ENCODE data around the gene ERMARD.

The ERMARD gene

GRCh38 chr6:169714595-169714994, 36.8 kb upstream of the ERMARD start:
- no peak overlapping the region for H3K23ac ChIP-seq (ENCODE audit: low read depth, low read length, poor library complexity)
- no peak overlapping the region for H2BK15ac ChIP-seq (ENCODE audit: low read length)
- H3K4me3 ChIP-seq (ENCODE audit: low read length in 2 of 2) = no peak overlapping the region
- no peak for DNase-seq (ENCODE audit: low spot score)
- H2BK5ac ChIP-seq (ENCODE audit: low read length) = no peak overlapping the region
- peaks cover 12 to 97% of the 10 kb centered on the region in 2 donors for H3K36me3 ChIP-seq (replicated peaks in 1 of 2; ENCODE audit: control insufficient read depth in 2 of 2, insufficient read depth in 2 of 2, low read length in 2 of 2)
- no peak overlapping the region for H3K4ac ChIP-seq (ENCODE audit: low read length)
- H2AK5ac ChIP-seq (ENCODE audit: low read depth, low read length) = no peak overlapping the region
- no peak overlapping the region for H2BK12ac ChIP-seq (ENCODE audit: low read length)
- no peak overlapping the region for H4K8ac ChIP-seq (ENCODE audit: low read depth, low read length)
- H4K91ac ChIP-seq (ENCODE audit: low read depth, low read length, poor library complexity) = no peak overlapping the region
- H3K79me1 ChIP-seq (ENCODE audit: low read depth, low read length) = peaks cover 4% of the 10 kb centered on the region
- no CpG with 5 or more reads among the region's 9 CpGs for WGBS, 2 donors (ENCODE audit: extremely low coverage in 2 of 2, insufficient read length in 2 of 2, insufficient replicate concordance in 1 of 2)
- H2AFZ ChIP-seq (ENCODE audit: low read length) = no peak overlapping the region
- H3K14ac ChIP-seq (ENCODE audit: low read length) = no peak overlapping the region
- no peak overlapping the region for H3K27ac ChIP-seq (replicated peaks; ENCODE audit: low read length)
- H3K4me1 ChIP-seq (ENCODE audit: control insufficient read depth in 2 of 2, insufficient read depth in 1 of 2, low read depth in 1 of 2, low read length in 2 of 2) = no peaks in the 10 kb centered on the region
- H3K4me2 ChIP-seq (ENCODE audit: insufficient read depth, low read length, poor library complexity, severe bottlenecking) = no peak overlapping the region
- H3K27me3 ChIP-seq (ENCODE audit: control insufficient read depth in 3 of 3, insufficient read depth in 3 of 3, low read depth in 1 of 3, low read length in 3 of 3) = no peaks in the 10 kb centered on the region
- H3K9ac ChIP-seq (ENCODE audit: low read depth, low read length, poor library complexity) = no peak overlapping the region
- no peak overlapping the region for H3K18ac ChIP-seq (ENCODE audit: low read length)
- no peak overlapping the region for H2BK120ac ChIP-seq (ENCODE audit: low read depth, low read length)
- no peaks in the 10 kb centered on the region for H3K9me3 ChIP-seq (replicated peaks in 1 of 2; ENCODE audit: control insufficient read depth in 2 of 2, insufficient read depth in 1 of 2, low read depth in 1 of 2, low read length in 2 of 2)

GRCh38 chr6:169719117-169719516, 32.3 kb upstream of the ERMARD start:
- no peaks in the 10 kb centered on the region for H3K9me3 ChIP-seq (replicated peaks in 1 of 2; ENCODE audit: control insufficient read depth in 2 of 2, insufficient read depth in 1 of 2, low read depth in 1 of 2, low read length in 2 of 2)
- no peak overlapping the region for H3K18ac ChIP-seq (ENCODE audit: low read length)
- H3K9ac ChIP-seq (ENCODE audit: low read depth, low read length, poor library complexity) = no peak overlapping the region

GRCh38 chr6:169720207-169720855, 31.1 kb upstream of the ERMARD start:
- no peak overlapping the region for H3K4me3 ChIP-seq (ENCODE audit: low read length in 2 of 2)
- H3K4me1 ChIP-seq (ENCODE audit: control insufficient read depth in 2 of 2, insufficient read depth in 1 of 2, low read depth in 1 of 2, low read length in 2 of 2) = peaks cover 5 to 7% of the 10 kb centered on the region in 2 donors
- H4K91ac ChIP-seq (ENCODE audit: low read depth, low read length, poor library complexity) = no peak overlapping the region
- DNase-seq (ENCODE audit: low spot score) = no peak
- H3K79me1 ChIP-seq (ENCODE audit: low read depth, low read length) = peaks cover 6% of the 10 kb centered on the region
- no peak overlapping the region for H3K23ac ChIP-seq (ENCODE audit: low read depth, low read length, poor library complexity)
- 100% methylated on average over 1 of the region's 3 CpGs; no CpG with 5 or more reads in 1 of the 2 donors for WGBS, 2 donors (ENCODE audit: extremely low coverage in 2 of 2, insufficient read length in 2 of 2, insufficient replicate concordance in 1 of 2)
- no peak overlapping the region for H3K4me2 ChIP-seq (ENCODE audit: insufficient read depth, low read length, poor library complexity, severe bottlenecking)
- H3K36me3 ChIP-seq (replicated peaks in 1 of 2; ENCODE audit: control insufficient read depth in 2 of 2, insufficient read depth in 2 of 2, low read length in 2 of 2) = peaks cover 3 to 59% of the 10 kb centered on the region in 2 donors
- no peak overlapping the region for H2BK120ac ChIP-seq (ENCODE audit: low read depth, low read length)
- no peak overlapping the region for H2AK5ac ChIP-seq (ENCODE audit: low read depth, low read length)
- no peak overlapping the region for H2BK15ac ChIP-seq (ENCODE audit: low read length)
- no peak overlapping the region for H3K27ac ChIP-seq (replicated peaks; ENCODE audit: low read length)
- H2AFZ ChIP-seq (ENCODE audit: low read length) = no peak overlapping the region
- H3K27me3 ChIP-seq (ENCODE audit: control insufficient read depth in 3 of 3, insufficient read depth in 3 of 3, low read depth in 1 of 3, low read length in 3 of 3) = peaks cover 0 to 2% (median 0%) of the 10 kb centered on the region in 3 experiments
- H2BK5ac ChIP-seq (ENCODE audit: low read length) = no peak overlapping the region
- no peak overlapping the region for H3K9ac ChIP-seq (ENCODE audit: low read depth, low read length, poor library complexity)
- H3K4ac ChIP-seq (ENCODE audit: low read length) = no peak overlapping the region
- H3K18ac ChIP-seq (ENCODE audit: low read length) = no peak overlapping the region
- no peaks in the 10 kb centered on the region for H3K9me3 ChIP-seq (replicated peaks in 1 of 2; ENCODE audit: control insufficient read depth in 2 of 2, insufficient read depth in 1 of 2, low read depth in 1 of 2, low read length in 2 of 2)
- H4K8ac ChIP-seq (ENCODE audit: low read depth, low read length) = no peak overlapping the region
- no peak overlapping the region for H2BK12ac ChIP-seq (ENCODE audit: low read length)
- no peak overlapping the region for H3K14ac ChIP-seq (ENCODE audit: low read length)

More at GRCh38 chr6:169719117-169719516, 32.3 kb upstream of the ERMARD start:
- Histone ChIP-seq H3K14ac (ENCODE audit: low read length) (no peak overlapping the region), H3K79me1 (ENCODE audit: low read depth, low read length) (peaks cover 7% of the 10 kb centered on the region), H3K4me1 (ENCODE audit: control insufficient read depth in 2 of 2, insufficient read depth in 1 of 2, low read depth in 1 of 2, low read length in 2 of 2) (peaks cover 5 to 7% of the 10 kb centered on the region in 2 donors), H4K8ac (ENCODE audit: low read depth, low read length) (no peak overlapping the region), H3K27ac (replicated peaks; ENCODE audit: low read length) (no peak overlapping the region), H2BK120ac (ENCODE audit: low read depth, low read length) (no peak overlapping the region), H3K4me2 (ENCODE audit: insufficient read depth, low read length, poor library complexity, severe bottlenecking) (no peak overlapping the region), H3K36me3 (replicated peaks in 1 of 2; ENCODE audit: control insufficient read depth in 2 of 2, insufficient read depth in 2 of 2, low read length in 2 of 2) (peaks cover 5 to 71% of the 10 kb centered on the region in 2 donors), H2AK5ac (ENCODE audit: low read depth, low read length) (no peak overlapping the region), H3K4ac (ENCODE audit: low read length) (no peak overlapping the region), H3K4me3 (ENCODE audit: low read length in 2 of 2) (no peak overlapping the region), H2BK12ac (ENCODE audit: low read length) (no peak overlapping the region), H2BK15ac (ENCODE audit: low read length) (no peak overlapping the region), H3K27me3 (ENCODE audit: control insufficient read depth in 3 of 3, insufficient read depth in 3 of 3, low read depth in 1 of 3, low read length in 3 of 3) (peaks cover 0 to 2% (median 0%) of the 10 kb centered on the region in 3 experiments), H4K91ac (ENCODE audit: low read depth, low read length, poor library complexity) (no peak overlapping the region), H3K23ac (ENCODE audit: low read depth, low read length, poor library complexity) (no peak overlapping the region), H2AFZ (ENCODE audit: low read length) (no peak overlapping the region), H2BK5ac (ENCODE audit: low read length) (no peak overlapping the region)
- WGBS, 2 donors (ENCODE audit: extremely low coverage in 2 of 2, insufficient read length in 2 of 2, insufficient replicate concordance in 1 of 2) = no CpG with 5 or more reads among the region's 4 CpGs
- DNase-seq (ENCODE audit: low spot score) = no peak

- no CpG with 5 or more reads among the region's 22 CpGs for WGBS, 2 donors (ENCODE audit: extremely low coverage in 2 of 2, insufficient read length in 2 of 2, insufficient replicate concordance in 1 of 2)
- H3K79me1 ChIP-seq (ENCODE audit: low read depth, low read length) = peaks cover 4% of the 10 kb centered on the region
- peaks cover 8 to 16% of the 10 kb centered on the region in 2 donors for H3K4me1 ChIP-seq (ENCODE audit: control insufficient read depth in 2 of 2, insufficient read depth in 1 of 2, low read depth in 1 of 2, low read length in 2 of 2)
- H3K4me3 ChIP-seq (ENCODE audit: low read length in 2 of 2) = peak overlapping the region; percentile 85 to 95
- DNase-seq (ENCODE audit: low spot score) = peak; percentile 29
- H4K91ac ChIP-seq (ENCODE audit: low read depth, low read length, poor library complexity) = no peak overlapping the region
- no peak overlapping the region for H3K4ac ChIP-seq (ENCODE audit: low read length)
- H3K4me2 ChIP-seq (ENCODE audit: insufficient read depth, low read length, poor library complexity, severe bottlenecking) = peak overlapping the region; percentile 91
- H3K27ac ChIP-seq (replicated peaks; ENCODE audit: low read length) = no peak overlapping the region
- no peak overlapping the region for H2BK120ac ChIP-seq (ENCODE audit: low read depth, low read length)
- H3K14ac ChIP-seq (ENCODE audit: low read length) = no peak overlapping the region
- H3K9me3 ChIP-seq (replicated peaks in 1 of 2; ENCODE audit: control insufficient read depth in 2 of 2, insufficient read depth in 1 of 2, low read depth in 1 of 2, low read length in 2 of 2) = no peaks in the 10 kb centered on the region
- H2AFZ ChIP-seq (ENCODE audit: low read length) = peak overlapping the region; percentile 57
- H2BK5ac ChIP-seq (ENCODE audit: low read length) = no peak overlapping the region
- H3K27me3 ChIP-seq (ENCODE audit: control insufficient read depth in 3 of 3, insufficient read depth in 3 of 3, low read depth in 1 of 3, low read length in 3 of 3) = peaks cover 0 to 4% (median 0%) of the 10 kb centered on the region in 3 experiments
- H3K36me3 ChIP-seq (replicated peaks in 1 of 2; ENCODE audit: control insufficient read depth in 2 of 2, insufficient read depth in 2 of 2, low read length in 2 of 2) = peaks cover 0 to 47% of the 10 kb centered on the region in 2 donors
- H2AK5ac ChIP-seq (ENCODE audit: low read depth, low read length) = no peak overlapping the region
- H3K18ac ChIP-seq (ENCODE audit: low read length) = peak overlapping the region; percentile 9
- peak overlapping the region; percentile 62 for H3K23ac ChIP-seq (ENCODE audit: low read depth, low read length, poor library complexity)
- no peak overlapping the region for H2BK12ac ChIP-seq (ENCODE audit: low read length)
- H4K8ac ChIP-seq (ENCODE audit: low read depth, low read length) = no peak overlapping the region
- no peak overlapping the region for H2BK15ac ChIP-seq (ENCODE audit: low read length)
- H3K9ac ChIP-seq (ENCODE audit: low read depth, low read length, poor library complexity) = peak overlapping the region; percentile 65
These were observed 28.8 kb upstream of the ERMARD start for GRCh38 chr6:169722362-169723199.
